ENCODE data around the gene HOXB9.

DNA sequence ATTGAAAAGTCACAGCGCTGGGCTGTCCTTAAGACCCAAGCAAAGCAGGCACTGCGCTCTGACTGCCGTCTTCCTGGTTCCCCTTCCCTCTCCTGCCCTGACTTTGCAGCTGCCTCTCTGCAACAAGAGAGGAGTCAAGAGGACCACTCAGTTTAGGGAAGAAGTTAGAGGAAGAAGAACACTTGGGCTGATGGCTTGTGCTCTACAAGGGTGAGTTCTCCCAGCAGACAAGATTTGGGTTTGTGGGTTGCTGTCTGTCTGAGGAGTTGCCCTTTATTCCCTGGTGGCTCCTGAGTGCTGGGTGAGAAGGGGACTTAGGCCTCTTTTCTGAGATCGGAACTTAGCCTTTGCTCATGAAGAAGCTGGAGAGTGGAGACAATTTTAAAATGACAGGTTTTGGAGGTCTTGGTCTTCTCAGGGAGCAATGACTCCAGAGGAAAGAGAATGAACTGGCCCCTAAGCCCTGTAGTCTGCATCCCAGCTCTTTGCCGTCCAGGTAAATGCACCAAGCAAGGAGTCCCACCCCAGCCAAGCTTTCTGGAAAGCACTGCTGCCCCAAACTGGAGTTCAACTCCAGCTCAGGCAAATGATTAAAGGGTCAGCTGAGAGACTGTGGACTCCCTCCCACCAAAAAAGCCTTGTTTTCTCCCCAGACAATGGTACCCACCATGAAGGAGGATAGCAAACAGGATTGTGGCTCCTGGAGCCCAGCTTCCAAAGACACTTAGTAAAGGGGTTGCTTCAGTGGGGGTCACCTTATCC, 2.7 kb upstream of the HOXB9 start:
- TF ChIP-seq POLR2A (IDR thresholded peaks at IDR 0.05), result no peak
- TF ChIP-seq, protein P1, sequence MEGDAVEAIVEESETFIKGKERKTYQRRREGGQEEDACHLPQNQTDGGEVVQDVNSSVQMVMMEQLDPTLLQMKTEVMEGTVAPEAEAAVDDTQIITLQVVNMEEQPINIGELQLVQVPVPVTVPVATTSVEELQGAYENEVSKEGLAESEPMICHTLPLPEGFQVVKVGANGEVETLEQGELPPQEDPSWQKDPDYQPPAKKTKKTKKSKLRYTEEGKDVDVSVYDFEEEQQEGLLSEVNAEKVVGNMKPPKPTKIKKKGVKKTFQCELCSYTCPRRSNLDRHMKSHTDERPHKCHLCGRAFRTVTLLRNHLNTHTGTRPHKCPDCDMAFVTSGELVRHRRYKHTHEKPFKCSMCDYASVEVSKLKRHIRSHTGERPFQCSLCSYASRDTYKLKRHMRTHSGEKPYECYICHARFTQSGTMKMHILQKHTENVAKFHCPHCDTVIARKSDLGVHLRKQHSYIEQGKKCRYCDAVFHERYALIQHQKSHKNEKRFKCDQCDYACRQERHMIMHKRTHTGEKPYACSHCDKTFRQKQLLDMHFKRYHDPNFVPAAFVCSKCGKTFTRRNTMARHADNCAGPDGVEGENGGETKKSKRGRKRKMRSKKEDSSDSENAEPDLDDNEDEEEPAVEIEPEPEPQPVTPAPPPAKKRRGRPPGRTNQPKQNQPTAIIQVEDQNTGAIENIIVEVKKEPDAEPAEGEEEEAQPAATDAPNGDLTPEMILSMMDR (IDR thresholded peaks at IDR 0.05), result no peak
